IPS-18a (cell line): Measurements from ENCODE around the gene ZRANB2.

Experiments
- H3K27ac ChIP-seq: one replicate; pipeline ENCODE4 v1.5.1; 2013; ENCODE audit warnings: low read length
- H3K27me3 ChIP-seq: one replicate; pipeline ENCODE4 v1.6.1; 2013; ENCODE audit warnings: mild to moderate bottlenecking, low read length; ENCODE audit not compliant: control insufficient read depth, insufficient read depth
- H3K36me3 ChIP-seq: one replicate; pipeline ENCODE4 v1.6.1; 2013; ENCODE audit warnings: low read depth, low read length; ENCODE audit not compliant: control insufficient read depth
- H3K4me1 ChIP-seq: one replicate; pipeline ENCODE4 v1.6.1; 2013; ENCODE audit warnings: low read depth, low read length; ENCODE audit not compliant: control insufficient read depth
- H3K4me3 ChIP-seq: one replicate; pipeline ENCODE4 v1.5.1; 2013; ENCODE audit warnings: low read length
- H3K9ac ChIP-seq: one replicate; pipeline ENCODE4 v1.6.1; 2013; ENCODE audit warnings: mild to moderate bottlenecking, low read length, moderate library complexity
- H3K9me3 ChIP-seq: one replicate; pipeline ENCODE4 v1.6.1; 2013; ENCODE audit warnings: low read depth, low read length; ENCODE audit not compliant: control insufficient read depth

Gene ZRANB2

DNA sequence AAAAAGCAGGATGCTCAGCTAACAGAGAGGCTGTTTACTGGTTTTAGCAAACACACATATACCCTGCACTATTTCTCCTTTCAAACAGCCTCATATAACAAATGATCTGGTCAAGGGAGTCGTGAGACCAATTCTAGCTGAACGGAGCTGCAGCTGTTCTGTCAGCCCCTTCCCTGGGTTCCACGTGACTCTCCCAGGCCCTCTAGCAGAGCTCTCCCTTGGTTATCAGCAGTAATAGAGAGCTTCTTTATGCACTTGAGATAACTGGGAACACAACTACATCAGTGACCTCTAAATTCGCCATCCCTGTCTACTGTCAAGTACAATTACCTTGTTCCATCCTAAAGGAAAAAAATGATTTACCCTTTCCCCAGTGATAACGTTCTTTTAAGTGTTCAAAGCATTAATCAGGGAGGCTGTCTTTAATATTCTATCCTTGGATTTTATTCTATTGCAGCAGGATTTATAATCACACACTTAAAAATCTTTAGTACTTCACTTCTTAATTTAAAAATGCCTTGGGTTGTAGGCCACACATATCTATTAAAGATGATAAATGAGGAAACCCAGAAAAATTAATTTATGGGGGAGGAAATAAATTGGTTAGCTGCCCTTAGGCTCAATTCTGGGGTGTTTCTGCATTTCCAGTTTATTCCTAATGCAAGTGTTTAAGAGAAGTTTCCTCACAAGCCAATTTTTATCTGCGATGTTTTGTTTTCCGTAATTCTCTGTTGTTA lies 61.4 kb downstream of the ZRANB2 start:
- Histone ChIP-seq H3K9ac (no peak overlapping the region), H3K36me3 (no peaks in the 10 kb centered on the region), H3K9me3 (no peaks in the 10 kb centered on the region), H3K27me3 (no peaks in the 10 kb centered on the region), H3K4me3 (no peak overlapping the region), H3K4me1 (no peaks in the 10 kb centered on the region), H3K27ac (no peak overlapping the region)

DNA sequence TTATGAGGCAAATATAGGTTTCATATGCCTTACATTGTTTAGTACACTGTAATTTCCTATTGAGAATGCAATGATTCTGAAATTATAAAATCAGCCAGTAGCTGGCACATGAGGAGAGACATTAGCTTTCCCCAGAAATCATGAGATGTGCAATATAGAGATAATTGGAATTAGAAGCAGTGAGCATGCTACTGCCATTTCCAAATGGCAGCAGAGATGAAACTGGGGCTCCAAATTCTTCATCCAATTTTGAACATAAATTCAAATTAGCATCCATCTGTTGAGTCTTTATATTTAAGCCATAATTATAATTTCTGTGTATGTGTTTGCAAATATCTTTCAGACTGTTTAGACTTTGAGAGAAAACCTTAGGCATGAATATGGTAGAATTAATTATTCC lies 62.0 kb downstream of the ZRANB2 start:
- no peaks in the 10 kb centered on the region for H3K9me3 ChIP-seq
- no peak overlapping the region for H3K9ac ChIP-seq
- no peak overlapping the region for H3K4me3 ChIP-seq
- H3K4me1 ChIP-seq, result no peaks in the 10 kb centered on the region
- H3K27ac ChIP-seq, result no peak overlapping the region
- no peaks in the 10 kb centered on the region for H3K27me3 ChIP-seq
- no peaks in the 10 kb centered on the region for H3K36me3 ChIP-seq

DNA sequence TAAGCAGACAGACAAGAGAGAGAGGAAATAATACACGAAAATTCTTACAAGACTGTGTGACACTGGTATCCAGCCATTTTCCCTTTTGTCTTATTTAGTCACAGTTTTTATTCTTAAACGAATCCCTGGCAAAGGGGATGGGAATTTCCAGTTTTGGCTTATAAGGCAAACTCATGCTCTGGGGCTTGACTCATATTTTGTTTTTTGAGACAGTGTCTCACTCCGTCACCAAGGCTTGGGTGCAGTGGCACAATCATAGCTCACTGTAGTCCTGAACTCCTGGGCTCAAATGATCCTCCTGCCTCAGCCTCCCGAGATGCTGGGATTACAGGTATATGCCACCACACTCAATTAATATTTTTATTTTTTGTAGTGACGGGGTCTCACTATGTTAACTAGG lies 65.1 kb downstream of the ZRANB2 start:
- Histone ChIP-seq H3K9me3 (no peaks in the 10 kb centered on the region), H3K9ac (no peak overlapping the region), H3K27ac (no peak overlapping the region), H3K27me3 (no peaks in the 10 kb centered on the region), H3K36me3 (no peaks in the 10 kb centered on the region), H3K4me3 (no peak overlapping the region), H3K4me1 (no peaks in the 10 kb centered on the region)

DNA sequence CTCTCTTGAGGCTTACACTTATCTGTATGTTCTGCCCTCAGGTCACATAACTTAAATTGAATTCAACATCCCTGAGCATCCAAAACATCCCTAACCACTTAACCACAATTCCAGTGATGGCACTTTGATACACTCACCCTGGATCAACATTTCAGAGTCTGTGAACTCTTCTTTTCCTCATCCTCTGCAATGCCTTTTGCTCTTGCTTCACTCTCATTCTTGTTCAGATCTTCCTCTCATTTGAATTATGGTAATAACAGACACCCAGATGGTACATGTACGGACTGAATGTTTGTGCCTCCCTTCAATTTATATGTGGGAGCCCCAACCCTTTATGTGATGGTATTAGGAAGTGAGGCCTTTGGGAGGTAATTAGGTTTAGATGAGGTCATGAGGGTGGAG lies 66.7 kb downstream of the ZRANB2 start:
- H3K9me3 ChIP-seq, result no peaks in the 10 kb centered on the region
- no peaks in the 10 kb centered on the region for H3K4me1 ChIP-seq
- H3K27ac ChIP-seq, result no peak overlapping the region
- no peaks in the 10 kb centered on the region for H3K27me3 ChIP-seq
- no peak overlapping the region for H3K4me3 ChIP-seq
- no peaks in the 10 kb centered on the region for H3K36me3 ChIP-seq
- no peak overlapping the region for H3K9ac ChIP-seq
